DND-41 (cell line): ENCODE results near the gene UNK.

Experiments
- CTCF ChIP-seq: IDR thresholded peaks from 2 replicates; pipeline ENCODE4 v1.5.1; 2012; ENCODE audit warnings: borderline replicate concordance, low read length, moderate library complexity, mild to moderate bottlenecking; ENCODE audit not compliant: poor library complexity, severe bottlenecking; ENCODE audit errors: extremely low read depth
- EZH2 ChIP-seq: IDR thresholded peaks from 3 replicates; pipeline ENCODE4 v1.6.1; 2012; ENCODE audit warnings: borderline replicate concordance, low read depth, mild to moderate bottlenecking, moderate library complexity, low read length, inconsistent platforms; ENCODE audit not compliant: severe bottlenecking

GRCh38 chr17:75825149-75825552 lies 40.5 kb downstream of the UNK start:
- TF ChIP-seq CTCF (no peak), EZH2 (no peak)
